ENCODE results near the gene PROZ. TPM values are rescaled to one million over a fixed set of nuclear protein-coding genes. Genes with fewer than 3 reads are reported as not detected.
"Not testable (repeated sequence)": the region's sequence is repeated elsewhere in the genome, so short reads cannot be mapped to it uniquely, and the experiment has no call there.

PROZ gene
- total RNA-seq, 1 donor from 2014 or later: not detected

GRCh38 chr13:113151745-113152690, 6.4 kb upstream of the PROZ start:
- intact Hi-C loops (cut with DNase I): no loop called here
- ATAC-seq (ENCODE audit: poor library complexity) (peak; percentile 38), DNase-seq (no peak)

- no peak for DNase-seq
- intact Hi-C loops (cut with DNase I): no loop called here
- no peak for ATAC-seq (ENCODE audit: poor library complexity)
These were observed 5.8 kb upstream of the PROZ start for GRCh38 chr13:113152691-113152983.

- intact Hi-C loops (cut with DNase I): no loop called here
- ATAC-seq (ENCODE audit: poor library complexity) (peak; percentile 76), DNase-seq (peak; percentile 77)
These were observed 5.3 kb upstream of the PROZ start for GRCh38 chr13:113152984-113153809.

- ATAC-seq (ENCODE audit: poor library complexity): peak; percentile 84
- peak; percentile 88 for DNase-seq
- intact Hi-C loops (cut with DNase I): no loop called here
These were observed 4.4 kb upstream of the PROZ start for GRCh38 chr13:113153810-113154748.

- no peak for ATAC-seq (ENCODE audit: poor library complexity)
- intact Hi-C loops (cut with DNase I): no loop called here
- DNase-seq: no peak
These were observed 3.2 kb upstream of the PROZ start for GRCh38 chr13:113155201-113155600.

GRCh38 chr13:113155982-113156655, 2.3 kb upstream of the PROZ start:
- intact Hi-C loops (cut with DNase I): no loop called here
- DNase-seq (no peak), ATAC-seq (ENCODE audit: poor library complexity) (no peak)

- ATAC-seq (ENCODE audit: poor library complexity): no peak
- no peak for DNase-seq
- intact Hi-C loops (cut with DNase I): no loop called here
These were observed 1.1 kb upstream of the PROZ start for GRCh38 chr13:113157206-113157928.

GRCh38 chr13:113158946-113159345, 498 bp downstream of the PROZ start:
- ATAC-seq (ENCODE audit: poor library complexity) (no peak), DNase-seq (no peak)
- intact Hi-C loops (cut with DNase I): no loop called here

GRCh38 chr13:113159701-113160100, 1.3 kb downstream of the PROZ start:
- DNase-seq: no peak
- intact Hi-C loops (cut with DNase I): no loop called here
- no peak for ATAC-seq (ENCODE audit: poor library complexity)

- no peak for DNase-seq
- no peak for ATAC-seq (ENCODE audit: poor library complexity)
- intact Hi-C loops (cut with DNase I): no loop called here
These were observed 2.5 kb downstream of the PROZ start for GRCh38 chr13:113160983-113161382.

GRCh38 chr13:113161433-113161832, 3.0 kb downstream of the PROZ start:
- ATAC-seq (ENCODE audit: poor library complexity) (no peak), DNase-seq (no peak)
- intact Hi-C loops (cut with DNase I): no loop called here

- ATAC-seq (ENCODE audit: poor library complexity); DNase-seq; intact Hi-C loops (cut with DNase I): not testable (repeated sequence)
These were observed 3.5 kb downstream of the PROZ start for GRCh38 chr13:113161975-113162374.

- intact Hi-C loops (cut with DNase I): no loop called here
- ATAC-seq (ENCODE audit: poor library complexity) (no peak), DNase-seq (no peak)
These were observed 4.6 kb downstream of the PROZ start for GRCh38 chr13:113162783-113163685.

- DNase-seq (no peak), ATAC-seq (ENCODE audit: poor library complexity) (no peak)
- intact Hi-C loops (cut with DNase I): no loop called here
These were observed 6.0 kb downstream of the PROZ start for GRCh38 chr13:113164492-113164891.

- DNase-seq (no peak), ATAC-seq (ENCODE audit: poor library complexity) (no peak)
- intact Hi-C loops (cut with DNase I): no loop called here
These were observed 7.8 kb downstream of the PROZ start for GRCh38 chr13:113166266-113166665.

GRCh38 chr13:113166681-113167080, 8.2 kb downstream of the PROZ start:
- intact Hi-C loops (cut with DNase I): no loop called here
- ATAC-seq (ENCODE audit: poor library complexity) (no peak), DNase-seq (no peak)

GRCh38 chr13:113167155-113167554, 8.7 kb downstream of the PROZ start:
- DNase-seq (no peak), ATAC-seq (ENCODE audit: poor library complexity) (no peak)
- intact Hi-C loops (cut with DNase I): no loop called here
